Left lung (tissue), 10 donors: Measurements from ENCODE around the gene VPS26C. TPM values are rescaled to one million over a fixed set of nuclear protein-coding genes. Genes with fewer than 3 reads are reported as not detected.
A peak's percentile ranks its signal among the peaks of the same experiment; 100 is the strongest.

Experiments
- ATAC-seq: fragments of 200-7000 bp; cut with Tn5 transposase; one replicate; pipeline ENCODE4 v1.9.1; 2020; ENCODE audit warnings: moderate library complexity
- DNase-seq, 4 donors: peaks; one replicate each; pipeline ENCODE4 v3.0.0-alpha.2; 2013 to 2020
- H3K27ac ChIP-seq, 2 donors: fragments of 200-600 bp; sonication (generic) in 1 of 2; one replicate each; pipeline versions ENCODE4 v1.5.0 to v1.8.0; 2020 to 2021
- H3K27me3 ChIP-seq, 2 donors: fragments of 200-600 bp; sonication (generic) in 1 of 2; one replicate each; pipeline versions ENCODE4 v1.5.0 to v1.8.0; 2020 to 2021
- H3K36me3 ChIP-seq, 2 donors: fragments of 200-600 bp; sonication (generic) in 1 of 2; one replicate each; pipeline versions ENCODE4 v1.5.0 to v1.8.0; 2020 to 2021
- H3K4me1 ChIP-seq, 2 donors: fragments of 200-600 bp; one replicate each; pipeline ENCODE4 v1.8.0; 2021
- H3K4me3 ChIP-seq, 2 donors: fragments of 200-600 bp; sonication (generic) in 1 of 2; one replicate each; pipeline versions ENCODE4 v1.5.0 to v1.8.0; 2020 to 2021; ENCODE audit warnings: mild to moderate bottlenecking in 1 of 2
- H3K9me3 ChIP-seq, 2 donors: fragments of 200-600 bp; sonication (generic) in 1 of 2; one replicate each; pipeline versions ENCODE4 v1.5.0 to v1.8.0; 2020 to 2021
- CTCF ChIP-seq, 2 donors: fragments of 200-600 bp; sonication (generic) in 1 of 2; IDR thresholded peaks; one replicate each; pipeline versions ENCODE4 v1.5.0 to v1.8.0; 2021; ENCODE audit warnings: antibody characterized with exemption in 2 of 2
- intact Hi-C, 2 donors: fragments of 100-400 bp; cut with DNase I; formaldehyde crosslinking; loops; one replicate each; pipeline versions ENCODE4 v1.11.2 to v1.14.2; 2022
- polyA plus RNA-seq, 6 donors: library from polyadenylated mRNA; unstranded; fragments of 120-200 nt; gene quantifications; one replicate each; pipeline ENCODE4 v1.2.1, GENCODE V29; 2013; ENCODE audit not compliant: insufficient read length in 6 of 6
- total RNA-seq, 2 donors: library from RNA; stranded (reverse); fragmentation: NEBNext Ultra II Directional; extraction: Animal tissue kit (Norgen Biotek cat#: 25700); gene quantifications; one replicate each; pipeline ENCODE4 v1.2.1, GENCODE V29; 2021
- donor health status: DM: no; HTN: yes; CAD: no.
- donor health status: DM: no; HTN: no; CAD: no.

VPS26C gene
- total and polyA plus RNA-seq, 8 donors = 34.6 to 66.2 (median 38.4) TPM

- peaks cover 0 to 26% of the 10 kb centered on the region in 2 donors for H3K36me3 ChIP-seq
- H3K4me1 ChIP-seq = peaks cover 0 to 24% of the 10 kb centered on the region in 2 donors
- DNase-seq (peak in 2 of 4 donors; percentile 44 to 48), ATAC-seq (peak; percentile 67)
- H3K27ac ChIP-seq = peak overlapping the region; percentile 68 to 85
- TF ChIP-seq CTCF (IDR thresholded peaks at IDR 0.05) = no peak
- intact Hi-C loops = no loop called here
- no peaks in the 10 kb centered on the region for H3K9me3 ChIP-seq
- peak overlapping the region; percentile 67 to 68 for H3K4me3 ChIP-seq
- H3K27me3 ChIP-seq = no peaks in the 10 kb centered on the region
Measured at GRCh38 chr21:37220433-37220980, 46.6 kb downstream of the VPS26C start.

GRCh38 chr21:37219761-37220432 lies 47.2 kb downstream of the VPS26C start:
- ATAC-seq (no peak), DNase-seq (no peak)

GRCh38 chr21:37214952-37215351 lies 52.2 kb downstream of the VPS26C start:
- ATAC-seq (no peak), DNase-seq (no peak)
- Histone ChIP-seq H3K9me3 (no peaks in the 10 kb centered on the region), H3K4me1 (peaks cover 0 to 3% of the 10 kb centered on the region in 2 donors), H3K36me3 (no peaks in the 10 kb centered on the region), H3K27me3 (no peaks in the 10 kb centered on the region), H3K4me3 (no peak overlapping the region), H3K27ac (no peak overlapping the region)
- TF ChIP-seq CTCF (IDR thresholded peaks at IDR 0.05) = no peak
- intact Hi-C loops = no loop called here

More at GRCh38 chr21:37219761-37220432, 47.2 kb downstream of the VPS26C start:
- no peak for TF ChIP-seq CTCF (IDR thresholded peaks at IDR 0.05)
- H3K4me3 ChIP-seq = peak overlapping the region; percentile 67 to 68
- peak overlapping the region in 1 of 2 donors; percentile 85 for H3K27ac ChIP-seq
- peaks cover 0 to 18% of the 10 kb centered on the region in 2 donors for H3K4me1 ChIP-seq
- peaks cover 0 to 20% of the 10 kb centered on the region in 2 donors for H3K36me3 ChIP-seq
- intact Hi-C loops = no loop called here
- H3K9me3 ChIP-seq = no peaks in the 10 kb centered on the region
- no peaks in the 10 kb centered on the region for H3K27me3 ChIP-seq

GRCh38 chr21:37210799-37211198 lies 56.3 kb downstream of the VPS26C start:
- intact Hi-C loops = no loop called here
- no peak for ATAC-seq

More at GRCh38 chr21:37210799-37211198, 56.3 kb downstream of the VPS26C start:
- no peak for DNase-seq
- Histone ChIP-seq H3K4me1 (peaks cover 12 to 15% of the 10 kb centered on the region in 2 donors), H3K4me3 (no peak overlapping the region), H3K27me3 (no peaks in the 10 kb centered on the region), H3K36me3 (no peaks in the 10 kb centered on the region), H3K9me3 (no peaks in the 10 kb centered on the region), H3K27ac (no peak overlapping the region)
- no peak for TF ChIP-seq CTCF (IDR thresholded peaks at IDR 0.05)
